Loucy (cell line): ENCODE measurements around the gene C18orf32.
A peak's percentile ranks its signal among the peaks of the same experiment; 100 is the strongest.

Experiments used
- H2AFZ ChIP-seq: fragments of 200-600 bp; sonication (generic); 2 replicates; pipeline ENCODE4 v1.6.0; 2016; ENCODE audit warnings: antibody characterized with exemption, mild to moderate bottlenecking, low read length, moderate library complexity
- H3F3A ChIP-seq: fragments of 200-600 bp; 2 replicates; pipeline ENCODE4 v1.6.0; 2016; ENCODE audit warnings: antibody characterized with exemption, low read depth, mild to moderate bottlenecking
- H3K27me3 ChIP-seq: fragments of 200-600 bp; sonication (generic); 2 replicates; pipeline ENCODE4 v1.6.1; 2014; ENCODE audit warnings: low read length, mild to moderate bottlenecking; ENCODE audit not compliant: insufficient read depth, poor library complexity, severe bottlenecking
- H3K36me3 ChIP-seq: fragments of 200-600 bp; sonication (generic); 2 replicates; pipeline ENCODE4 v1.6.1; 2016; ENCODE audit warnings: low read length; ENCODE audit not compliant: insufficient read depth
- H3K4me1 ChIP-seq: fragments of 200-600 bp; sonication (generic); 2 replicates; pipeline ENCODE4 v1.5.1; 2014; ENCODE audit warnings: low read length, mild to moderate bottlenecking; ENCODE audit not compliant: insufficient read depth, poor library complexity, severe bottlenecking
- H3K4me2 ChIP-seq: fragments of 200-600 bp; sonication (generic); 2 replicates; pipeline ENCODE4 v1.6.0; 2014; ENCODE audit warnings: antibody characterized with exemption, low read length, low read depth, mild to moderate bottlenecking; ENCODE audit not compliant: poor library complexity, severe bottlenecking
- H3K4me3 ChIP-seq: fragments of 200-600 bp; sonication (generic); 2 replicates; pipeline ENCODE4 v1.5.1; 2014; ENCODE audit warnings: low read length, mild to moderate bottlenecking, mixed read lengths; ENCODE audit not compliant: poor library complexity, severe bottlenecking
- H3K79me2 ChIP-seq: fragments of 200-600 bp; sonication (generic); 2 replicates; pipeline ENCODE4 v1.6.1; 2014; ENCODE audit warnings: low read length; ENCODE audit not compliant: insufficient read depth
- H3K9ac ChIP-seq: fragments of 200-600 bp; sonication (generic); 2 replicates; pipeline ENCODE4 v1.6.0; 2014; ENCODE audit warnings: mild to moderate bottlenecking, low read depth, low read length, moderate library complexity; ENCODE audit not compliant: poor library complexity, severe bottlenecking
- H3K9me2 ChIP-seq: fragments of 200-600 bp; sonication (generic); replicated peaks from 2 replicates; pipeline ENCODE4 v1.6.1; 2016; ENCODE audit warnings: low read depth, low read length, mixed read lengths
- H3K9me3 ChIP-seq: fragments of 200-600 bp; sonication (generic); 2 replicates; pipeline ENCODE4 v1.6.1; 2014; ENCODE audit warnings: mild to moderate bottlenecking, antibody characterized with exemption, low read length, low read depth; ENCODE audit not compliant: insufficient read depth
- H4K20me1 ChIP-seq: fragments of 200-600 bp; sonication (generic); 2 replicates; pipeline ENCODE4 v1.6.0; 2014; ENCODE audit warnings: antibody characterized with exemption, low read length, mild to moderate bottlenecking; ENCODE audit not compliant: insufficient read depth, poor library complexity, severe bottlenecking
- EZH2phosphoT487 ChIP-seq: fragments of 200-600 bp; IDR thresholded peaks from 2 replicates; pipeline ENCODE4 v1.6.1; 2018; ENCODE audit warnings: antibody characterized with exemption, mild to moderate bottlenecking, moderate library complexity, borderline replicate concordance
- TF ChIP-seq, protein P1 (sequence below): fragments of 200-600 bp; sonication (generic); conservative IDR thresholded peaks from 2 replicates; pipeline ENCODE4 v1.5.1; 2014; ENCODE audit warnings: mild to moderate bottlenecking, antibody characterized with exemption, low read length

C18orf32 gene

DNA sequence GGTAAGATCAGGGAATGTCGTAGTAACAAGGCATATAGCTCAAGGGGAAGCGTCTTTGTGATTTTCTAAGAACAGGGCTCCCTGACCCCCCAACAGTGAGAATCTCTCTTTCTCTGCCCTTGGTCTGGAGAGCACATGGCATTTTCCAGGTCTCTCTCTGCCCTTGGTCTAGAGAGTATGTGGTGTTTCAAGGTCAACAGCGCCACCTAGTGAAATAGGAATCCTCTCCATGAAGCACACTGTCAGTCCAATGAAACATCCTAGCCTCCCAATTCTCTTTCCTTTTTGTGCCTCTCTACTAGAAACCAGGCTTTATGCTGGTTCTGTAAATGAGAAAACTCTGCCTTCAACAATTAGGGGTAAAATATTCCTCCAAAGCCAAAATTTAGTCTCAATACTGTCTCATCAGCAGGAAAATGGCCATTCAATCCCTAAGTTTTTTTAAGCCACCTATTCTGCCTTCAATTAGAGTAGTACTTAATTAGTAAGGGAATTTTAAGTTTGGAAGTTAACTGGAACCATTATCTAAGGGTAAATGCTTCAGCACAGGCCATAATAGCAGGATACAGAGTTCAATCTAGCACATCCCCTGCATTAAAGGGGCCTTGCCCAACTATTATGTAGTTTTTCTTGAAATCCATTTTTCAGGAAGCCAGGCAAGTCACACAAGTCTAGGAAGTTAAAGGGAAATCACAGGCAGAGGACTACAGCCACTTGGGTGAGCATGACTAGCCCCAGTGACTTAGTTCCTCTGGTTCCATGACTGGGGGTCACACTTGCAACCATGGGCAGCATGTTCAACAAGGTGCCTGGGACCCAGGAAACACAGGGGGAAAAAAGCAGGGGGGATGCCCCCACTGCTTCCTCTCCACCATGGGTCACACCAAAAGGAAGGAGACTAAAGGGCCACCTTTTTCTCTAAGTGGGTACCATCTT is 39.0 kb downstream of the C18orf32 start:
- Histone ChIP-seq H3K4me2 (no peak overlapping the region), H3K36me3 (no peaks in the 10 kb centered on the region), H3K9me2 (no peaks in the 10 kb centered on the region), H3F3A (no peaks in the 10 kb centered on the region), H3K79me2 (peaks cover 41% of the 10 kb centered on the region), H3K4me3 (no peak overlapping the region), H2AFZ (no peak overlapping the region), H3K9me3 (no peaks in the 10 kb centered on the region; the same call in 1 of the 2 replicates), H3K4me1 (no peaks in the 10 kb centered on the region), H3K9ac (no peak overlapping the region), H4K20me1 (peaks cover 4% of the 10 kb centered on the region), H3K27me3 (no peaks in the 10 kb centered on the region)
- TF ChIP-seq, protein P1, sequence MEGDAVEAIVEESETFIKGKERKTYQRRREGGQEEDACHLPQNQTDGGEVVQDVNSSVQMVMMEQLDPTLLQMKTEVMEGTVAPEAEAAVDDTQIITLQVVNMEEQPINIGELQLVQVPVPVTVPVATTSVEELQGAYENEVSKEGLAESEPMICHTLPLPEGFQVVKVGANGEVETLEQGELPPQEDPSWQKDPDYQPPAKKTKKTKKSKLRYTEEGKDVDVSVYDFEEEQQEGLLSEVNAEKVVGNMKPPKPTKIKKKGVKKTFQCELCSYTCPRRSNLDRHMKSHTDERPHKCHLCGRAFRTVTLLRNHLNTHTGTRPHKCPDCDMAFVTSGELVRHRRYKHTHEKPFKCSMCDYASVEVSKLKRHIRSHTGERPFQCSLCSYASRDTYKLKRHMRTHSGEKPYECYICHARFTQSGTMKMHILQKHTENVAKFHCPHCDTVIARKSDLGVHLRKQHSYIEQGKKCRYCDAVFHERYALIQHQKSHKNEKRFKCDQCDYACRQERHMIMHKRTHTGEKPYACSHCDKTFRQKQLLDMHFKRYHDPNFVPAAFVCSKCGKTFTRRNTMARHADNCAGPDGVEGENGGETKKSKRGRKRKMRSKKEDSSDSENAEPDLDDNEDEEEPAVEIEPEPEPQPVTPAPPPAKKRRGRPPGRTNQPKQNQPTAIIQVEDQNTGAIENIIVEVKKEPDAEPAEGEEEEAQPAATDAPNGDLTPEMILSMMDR, result peak; percentile 80
- TF ChIP-seq EZH2phosphoT487, result no peak

DNA sequence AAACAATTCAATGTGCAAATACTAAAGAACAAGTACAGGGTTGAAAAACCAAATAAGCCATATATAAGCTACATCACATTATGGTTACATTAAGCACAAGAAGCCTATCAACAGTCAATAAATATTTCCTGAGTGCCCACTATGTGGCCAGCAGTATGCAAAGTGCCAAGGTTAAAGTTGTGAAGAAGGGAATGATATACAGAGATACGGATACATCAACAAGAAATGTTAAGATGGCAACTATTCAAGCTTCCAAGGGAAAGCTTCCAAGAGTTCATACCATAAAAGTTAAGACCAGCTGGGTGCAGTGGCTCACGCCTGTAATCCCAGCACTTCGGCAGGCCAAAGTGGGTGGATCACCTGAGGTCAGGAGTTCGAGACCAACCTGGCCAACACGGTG is 40.6 kb downstream of the C18orf32 start:
- Histone ChIP-seq H3K4me3 (no peak overlapping the region), H3K9ac (no peak overlapping the region), H3K9me2 (no peaks in the 10 kb centered on the region), H3F3A (no peaks in the 10 kb centered on the region), H3K27me3 (no peaks in the 10 kb centered on the region), H3K79me2 (peaks cover 53% of the 10 kb centered on the region), H2AFZ (no peak overlapping the region), H3K4me1 (no peaks in the 10 kb centered on the region), H3K4me2 (no peak overlapping the region), H4K20me1 (peaks cover 4% of the 10 kb centered on the region), H3K36me3 (no peaks in the 10 kb centered on the region), H3K9me3 (no peaks in the 10 kb centered on the region; the same call in 1 of the 2 replicates)
- TF ChIP-seq, protein P1, result no peak
- TF ChIP-seq EZH2phosphoT487, result no peak

DNA sequence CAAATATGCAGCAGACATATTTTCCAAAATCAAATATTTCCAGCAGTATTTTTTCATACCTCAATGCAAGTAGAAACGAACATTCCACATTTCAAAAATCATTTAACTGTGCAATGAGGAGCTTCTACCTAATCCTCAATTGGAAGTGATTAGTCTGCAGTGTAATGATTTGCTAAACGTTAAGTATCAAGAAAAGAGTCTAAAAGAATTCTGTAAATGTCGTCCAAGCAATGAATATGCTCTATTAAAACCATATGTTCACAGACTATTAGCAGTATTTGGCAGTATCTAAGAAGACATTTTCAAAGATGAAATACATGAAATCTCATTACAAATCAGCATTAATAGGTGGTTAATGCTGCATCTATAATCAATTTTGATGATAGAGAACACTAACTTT is 42.5 kb downstream of the C18orf32 start:
- Histone ChIP-seq H3K9me3 (no peaks in the 10 kb centered on the region; the same call in 1 of the 2 replicates), H3K9me2 (no peaks in the 10 kb centered on the region), H3K9ac (no peak overlapping the region), H3K4me2 (no peak overlapping the region), H3F3A (no peaks in the 10 kb centered on the region), H3K4me1 (no peaks in the 10 kb centered on the region), H3K27me3 (no peaks in the 10 kb centered on the region), H3K36me3 (no peaks in the 10 kb centered on the region), H4K20me1 (peaks cover 4% of the 10 kb centered on the region), H3K4me3 (no peak overlapping the region), H2AFZ (no peak overlapping the region), H3K79me2 (peaks cover 58% of the 10 kb centered on the region)
- TF ChIP-seq EZH2phosphoT487, result no peak
- TF ChIP-seq, protein P1, result no peak
